ENCODE measurements around the gene PLAAT5.
A peak's percentile ranks its signal among the peaks of the same experiment; 100 is the strongest.
"Not testable (repeated sequence)": the region's sequence is repeated elsewhere in the genome, so short reads cannot be mapped to it uniquely, and the experiment has no call there.

PLAAT5 gene

DNA sequence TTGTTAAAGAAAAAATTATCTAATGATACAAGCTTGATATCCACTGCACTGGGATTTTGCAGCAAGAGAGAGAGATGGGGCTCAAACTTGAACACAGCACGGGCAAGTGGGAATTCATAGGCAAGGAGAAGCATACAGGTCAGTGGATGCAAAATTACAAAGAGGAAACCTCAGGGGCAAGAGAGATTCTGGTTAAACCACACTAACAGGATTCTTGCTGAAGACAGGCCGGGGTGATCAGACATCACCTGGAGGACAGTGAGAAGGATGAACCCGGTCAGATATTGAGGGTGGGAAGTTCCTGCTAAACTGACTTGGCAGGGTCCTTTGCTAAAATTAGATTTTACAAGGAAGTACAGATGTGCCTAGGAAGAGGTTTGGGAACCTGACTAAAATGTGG is 43.1 kb upstream of the PLAAT5 start:
- no peak overlapping the region for H3K4me3 ChIP-seq
- no peaks in the 10 kb centered on the region for H3K9me3 ChIP-seq
- H3K36me3 ChIP-seq: no peaks in the 10 kb centered on the region
- intact Hi-C loops (cut with DNase I; ENCODE audit: low total_unique reads): no loop called here
- peaks cover 0 to 49% (median 34%) of the 10 kb centered on the region in 4 donors for H3K4me1 ChIP-seq
- TF ChIP-seq, protein P1, sequence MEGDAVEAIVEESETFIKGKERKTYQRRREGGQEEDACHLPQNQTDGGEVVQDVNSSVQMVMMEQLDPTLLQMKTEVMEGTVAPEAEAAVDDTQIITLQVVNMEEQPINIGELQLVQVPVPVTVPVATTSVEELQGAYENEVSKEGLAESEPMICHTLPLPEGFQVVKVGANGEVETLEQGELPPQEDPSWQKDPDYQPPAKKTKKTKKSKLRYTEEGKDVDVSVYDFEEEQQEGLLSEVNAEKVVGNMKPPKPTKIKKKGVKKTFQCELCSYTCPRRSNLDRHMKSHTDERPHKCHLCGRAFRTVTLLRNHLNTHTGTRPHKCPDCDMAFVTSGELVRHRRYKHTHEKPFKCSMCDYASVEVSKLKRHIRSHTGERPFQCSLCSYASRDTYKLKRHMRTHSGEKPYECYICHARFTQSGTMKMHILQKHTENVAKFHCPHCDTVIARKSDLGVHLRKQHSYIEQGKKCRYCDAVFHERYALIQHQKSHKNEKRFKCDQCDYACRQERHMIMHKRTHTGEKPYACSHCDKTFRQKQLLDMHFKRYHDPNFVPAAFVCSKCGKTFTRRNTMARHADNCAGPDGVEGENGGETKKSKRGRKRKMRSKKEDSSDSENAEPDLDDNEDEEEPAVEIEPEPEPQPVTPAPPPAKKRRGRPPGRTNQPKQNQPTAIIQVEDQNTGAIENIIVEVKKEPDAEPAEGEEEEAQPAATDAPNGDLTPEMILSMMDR (IDR thresholded peaks at IDR 0.05): no peak
- H3K27me3 ChIP-seq: no peaks in the 10 kb centered on the region
- DNase-seq: no peak
- no peak overlapping the region for H3K27ac ChIP-seq

DNA sequence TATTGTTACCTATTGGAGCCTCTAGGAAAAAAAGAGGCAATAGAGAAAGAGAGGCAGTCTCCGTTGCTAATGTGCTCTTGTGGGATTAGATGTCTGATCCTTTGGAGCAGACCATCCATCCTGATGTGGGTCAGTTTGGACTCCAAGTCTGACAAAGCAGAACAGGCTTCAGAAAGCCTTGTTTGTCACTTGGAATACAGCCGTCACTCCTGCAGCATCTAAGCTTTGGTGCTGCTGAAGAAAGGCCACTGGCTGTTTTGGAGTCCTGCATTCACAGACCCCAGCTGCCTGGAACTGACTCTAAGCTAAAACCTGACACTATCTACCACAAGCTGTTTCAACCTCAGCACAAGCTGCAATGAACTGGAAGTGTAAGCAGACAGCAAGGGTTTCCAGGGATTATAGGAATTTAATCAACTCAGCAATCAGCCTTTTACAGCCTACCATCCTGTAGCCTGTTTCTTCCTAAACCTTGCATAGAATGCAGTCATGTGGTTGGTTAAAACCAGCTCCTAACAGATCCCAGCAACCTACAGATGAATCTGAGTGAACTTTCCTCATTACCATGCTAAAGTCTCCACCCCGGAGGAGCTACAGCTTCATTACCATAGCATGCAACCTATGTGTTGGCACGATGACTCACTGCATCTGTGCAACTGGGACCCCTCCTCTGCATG is 42.0 kb upstream of the PLAAT5 start:
- peaks cover 0 to 38% (median 29%) of the 10 kb centered on the region in 4 donors for H3K4me1 ChIP-seq
- no peaks in the 10 kb centered on the region for H3K36me3 ChIP-seq
- H3K27me3 ChIP-seq: no peaks in the 10 kb centered on the region
- H3K4me3 ChIP-seq: no peak overlapping the region
- TF ChIP-seq, protein P1 (IDR thresholded peaks at IDR 0.05): no peak
- intact Hi-C loops (cut with DNase I; ENCODE audit: low total_unique reads): no loop called here
- H3K27ac ChIP-seq: peak overlapping the region in 1 of 2 donors; percentile 18
- no peaks in the 10 kb centered on the region for H3K9me3 ChIP-seq
- no peak for DNase-seq

DNA sequence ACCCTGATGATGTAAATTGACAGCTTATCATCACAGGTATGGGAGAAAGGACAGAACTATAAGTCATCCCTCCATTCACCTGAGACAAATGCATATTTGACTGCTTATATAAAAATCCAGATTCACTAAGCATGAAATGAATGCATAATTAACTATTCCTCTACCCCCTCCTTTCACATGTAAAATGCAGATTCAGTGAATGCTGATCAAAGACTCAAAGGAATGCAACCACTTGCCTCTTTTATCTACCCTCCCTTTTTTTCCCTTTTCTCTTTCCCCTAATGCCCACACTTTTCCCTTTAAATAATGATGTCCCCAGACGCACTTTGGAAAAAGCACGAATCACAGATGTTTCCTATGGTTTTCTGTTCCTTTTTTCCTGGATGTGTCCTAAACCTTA is 41.1 kb upstream of the PLAAT5 start:
- no peaks in the 10 kb centered on the region for H3K36me3 ChIP-seq
- H3K4me3 ChIP-seq: no peak overlapping the region
- H3K9me3 ChIP-seq: no peaks in the 10 kb centered on the region
- no peaks in the 10 kb centered on the region for H3K27me3 ChIP-seq
- no peak for DNase-seq
- TF ChIP-seq, protein P1 (IDR thresholded peaks at IDR 0.05): no peak
- peaks cover 0 to 31% (median 22%) of the 10 kb centered on the region in 4 donors for H3K4me1 ChIP-seq
- peak overlapping the region in 1 of 2 donors; percentile 47 for H3K27ac ChIP-seq
- intact Hi-C loops (cut with DNase I; ENCODE audit: low total_unique reads): no loop called here

DNA sequence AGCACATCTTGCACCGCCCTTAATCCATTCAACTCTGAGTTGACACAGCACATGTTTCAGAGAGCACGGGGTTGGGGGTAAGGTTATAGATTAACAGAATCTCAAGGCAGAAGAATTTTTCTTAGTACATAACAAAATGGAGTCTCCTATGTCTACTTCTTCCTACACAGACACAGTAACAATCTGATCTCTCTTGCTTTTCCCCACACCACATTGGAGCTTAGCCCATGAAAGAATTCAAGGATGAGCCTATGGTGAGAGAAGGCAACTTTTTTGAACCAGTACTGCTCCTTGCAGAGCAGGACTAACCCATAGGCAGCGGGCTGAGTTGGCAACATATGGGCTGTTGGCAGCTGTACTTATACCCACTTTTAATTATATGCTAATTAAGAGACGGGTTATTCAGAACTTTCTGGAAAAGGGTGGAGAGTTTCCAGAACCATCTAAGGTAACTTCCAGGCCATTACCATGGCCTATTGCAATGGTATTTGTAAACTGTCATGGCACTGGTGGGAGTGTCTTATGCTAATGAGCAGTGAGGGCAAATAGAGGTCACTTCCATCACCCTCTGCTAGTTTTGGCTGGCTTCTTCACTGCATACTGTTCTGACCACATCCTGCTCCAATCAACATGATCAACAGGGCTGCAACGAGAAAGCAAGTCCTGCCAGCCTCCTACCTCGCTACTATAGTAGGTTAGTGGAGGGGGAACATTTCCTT is 40.3 kb upstream of the PLAAT5 start:
- H3K27me3 ChIP-seq; H3K9me3 ChIP-seq; intact Hi-C loops (cut with DNase I; ENCODE audit: low total_unique reads); H3K36me3 ChIP-seq; H3K4me3 ChIP-seq: not testable (repeated sequence)
- Histone ChIP-seq H3K4me1 (peaks cover 0 to 25% (median 18%) of the 10 kb centered on the region in 4 donors), H3K27ac (peak overlapping the region; percentile 28 to 47)
- peak in 1 of 2 donors; percentile 39 for DNase-seq

DNA sequence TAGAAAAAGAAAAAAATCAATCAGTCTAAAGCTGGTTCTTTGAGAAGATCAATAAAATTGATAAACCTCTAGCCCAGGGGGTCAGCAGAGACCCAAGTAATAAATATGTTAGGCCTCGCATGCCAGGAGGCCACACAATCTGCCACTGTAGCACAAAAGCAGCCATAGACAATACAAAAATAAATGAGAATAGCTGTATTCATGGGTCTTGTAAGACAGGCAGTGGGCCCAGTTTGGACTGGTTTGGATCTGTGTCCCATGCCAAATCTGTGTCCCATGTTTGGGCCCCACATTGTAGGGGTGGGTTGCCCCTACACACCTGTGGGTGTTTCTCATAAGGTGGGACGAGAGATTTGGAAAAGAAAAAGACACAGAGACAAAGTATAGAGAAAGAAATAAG is 39.1 kb upstream of the PLAAT5 start:
- no peaks in the 10 kb centered on the region for H3K27me3 ChIP-seq
- no peaks in the 10 kb centered on the region for H3K9me3 ChIP-seq
- no peak overlapping the region for H3K27ac ChIP-seq
- intact Hi-C loops (cut with DNase I; ENCODE audit: low total_unique reads): no loop called here
- H3K36me3 ChIP-seq: no peaks in the 10 kb centered on the region
- DNase-seq: no peak
- peaks cover 0 to 18% (median 12%) of the 10 kb centered on the region in 4 donors for H3K4me1 ChIP-seq
- TF ChIP-seq, protein P1 (IDR thresholded peaks at IDR 0.05): no peak
- no peak overlapping the region for H3K4me3 ChIP-seq

DNA sequence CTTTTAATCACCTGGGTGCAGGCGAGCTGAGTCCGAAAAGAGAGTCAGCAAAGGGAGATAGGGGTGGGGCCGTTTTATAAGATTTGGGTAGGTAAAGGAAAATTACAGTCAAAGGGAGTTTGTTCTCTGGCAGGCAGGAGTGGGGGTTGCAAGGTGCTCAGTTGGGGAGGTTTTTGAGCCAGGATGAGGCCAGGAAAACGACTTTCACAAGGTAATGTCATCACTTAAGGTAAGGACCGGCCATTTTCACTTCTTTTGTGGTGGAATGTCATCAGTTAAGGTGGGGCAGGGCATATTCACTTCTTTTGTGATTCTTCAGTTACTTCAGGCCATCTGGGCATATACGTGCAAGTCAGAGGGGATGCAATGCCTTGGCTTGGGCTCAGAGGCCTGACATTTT is 38.4 kb upstream of the PLAAT5 start:
- DNase-seq; H3K27ac ChIP-seq; H3K36me3 ChIP-seq; H3K9me3 ChIP-seq; H3K4me3 ChIP-seq; H3K27me3 ChIP-seq; intact Hi-C loops (cut with DNase I; ENCODE audit: low total_unique reads): not testable (repeated sequence)
- peaks cover 0 to 18% (median 12%) of the 10 kb centered on the region in 4 donors for H3K4me1 ChIP-seq

DNA sequence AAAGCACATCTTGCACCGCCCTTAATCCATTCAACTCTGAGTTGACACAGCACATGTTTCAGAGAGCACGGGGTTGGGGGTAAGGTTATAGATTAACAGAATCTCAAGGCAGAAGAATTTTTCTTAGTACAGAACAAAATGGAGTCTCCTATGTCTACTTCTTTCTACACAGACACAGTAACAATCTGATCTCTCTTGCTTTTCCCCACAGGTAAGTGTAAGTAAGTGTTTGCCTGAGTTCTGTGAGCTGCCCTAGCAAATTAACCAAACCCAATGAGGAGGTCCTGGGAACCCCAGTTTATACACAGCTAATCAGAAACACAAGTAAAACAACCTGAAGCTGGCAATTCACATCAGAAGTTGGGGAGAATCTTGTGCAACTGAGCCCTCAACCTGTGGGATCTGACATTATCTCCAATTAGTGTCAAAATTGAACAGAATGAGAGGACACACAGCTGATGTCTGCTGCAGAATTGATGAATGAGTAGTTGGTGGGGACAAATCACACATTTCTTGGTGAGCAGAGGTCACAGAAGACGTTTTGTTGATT is 37.8 kb upstream of the PLAAT5 start:
- DNase-seq; H3K27ac ChIP-seq; intact Hi-C loops (cut with DNase I; ENCODE audit: low total_unique reads); H3K9me3 ChIP-seq; H3K27me3 ChIP-seq; H3K4me3 ChIP-seq; H3K36me3 ChIP-seq: not testable (repeated sequence)
- peaks cover 0 to 18% (median 12%) of the 10 kb centered on the region in 4 donors for H3K4me1 ChIP-seq

DNA sequence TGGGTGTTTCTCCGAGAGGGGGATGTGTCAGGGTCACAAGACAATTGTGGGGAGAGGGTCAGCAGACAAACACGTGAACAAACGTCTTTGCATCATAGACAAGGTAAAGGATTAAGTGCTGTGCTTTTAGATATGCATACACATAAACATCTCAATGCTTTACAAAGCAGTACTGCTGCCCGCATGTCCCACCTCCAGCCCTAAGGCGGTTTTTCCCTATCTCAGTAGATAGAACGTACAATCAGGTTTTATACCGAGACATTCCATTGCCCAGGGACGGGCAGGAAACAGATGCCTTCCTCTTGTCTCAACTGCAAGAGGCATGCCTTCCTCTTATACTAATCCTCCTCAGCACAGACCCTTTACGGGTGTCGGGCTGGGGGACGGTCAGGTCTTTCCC is 37.2 kb upstream of the PLAAT5 start:
- DNase-seq; H3K9me3 ChIP-seq; H3K27ac ChIP-seq; H3K4me3 ChIP-seq; H3K36me3 ChIP-seq; intact Hi-C loops (cut with DNase I; ENCODE audit: low total_unique reads); H3K27me3 ChIP-seq: not testable (repeated sequence)
- H3K4me1 ChIP-seq: peaks cover 0 to 18% (median 12%) of the 10 kb centered on the region in 4 donors

All from tibial artery (tissue), 4 donors.